ENCODE results near the gene CAT.

CAT gene

DNA sequence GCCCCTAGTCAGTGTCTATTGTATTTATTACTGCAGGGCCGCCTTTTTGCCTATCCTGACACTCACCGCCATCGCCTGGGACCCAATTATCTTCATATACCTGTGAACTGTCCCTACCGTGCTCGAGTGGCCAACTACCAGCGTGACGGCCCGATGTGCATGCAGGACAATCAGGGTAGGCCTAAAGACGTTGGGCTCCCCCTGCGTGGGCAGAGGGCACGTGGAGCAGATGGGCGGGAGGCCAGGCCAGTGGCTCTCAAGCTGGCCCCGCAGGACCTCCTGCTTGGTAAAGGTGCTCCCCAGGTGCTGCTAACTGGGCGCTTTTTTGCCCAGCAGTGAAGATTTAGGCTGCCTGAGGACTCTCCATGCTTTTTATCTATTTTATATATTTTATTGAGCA lies 22.5 kb downstream of the CAT start:
- TF ChIP-seq, protein P1, sequence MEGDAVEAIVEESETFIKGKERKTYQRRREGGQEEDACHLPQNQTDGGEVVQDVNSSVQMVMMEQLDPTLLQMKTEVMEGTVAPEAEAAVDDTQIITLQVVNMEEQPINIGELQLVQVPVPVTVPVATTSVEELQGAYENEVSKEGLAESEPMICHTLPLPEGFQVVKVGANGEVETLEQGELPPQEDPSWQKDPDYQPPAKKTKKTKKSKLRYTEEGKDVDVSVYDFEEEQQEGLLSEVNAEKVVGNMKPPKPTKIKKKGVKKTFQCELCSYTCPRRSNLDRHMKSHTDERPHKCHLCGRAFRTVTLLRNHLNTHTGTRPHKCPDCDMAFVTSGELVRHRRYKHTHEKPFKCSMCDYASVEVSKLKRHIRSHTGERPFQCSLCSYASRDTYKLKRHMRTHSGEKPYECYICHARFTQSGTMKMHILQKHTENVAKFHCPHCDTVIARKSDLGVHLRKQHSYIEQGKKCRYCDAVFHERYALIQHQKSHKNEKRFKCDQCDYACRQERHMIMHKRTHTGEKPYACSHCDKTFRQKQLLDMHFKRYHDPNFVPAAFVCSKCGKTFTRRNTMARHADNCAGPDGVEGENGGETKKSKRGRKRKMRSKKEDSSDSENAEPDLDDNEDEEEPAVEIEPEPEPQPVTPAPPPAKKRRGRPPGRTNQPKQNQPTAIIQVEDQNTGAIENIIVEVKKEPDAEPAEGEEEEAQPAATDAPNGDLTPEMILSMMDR (IDR thresholded peaks at IDR 0.05; ENCODE audit: borderline replicate concordance, control extremely low read depth, extremely low read depth, insufficient read depth, missing control alignments): no peak
- in situ Hi-C loops (cut with MboI; ENCODE audit: low sequenced_read_pairs, unreplicated experiment): no loop called here
- DNase-seq (ENCODE audit: low spot score): no peak

DNA sequence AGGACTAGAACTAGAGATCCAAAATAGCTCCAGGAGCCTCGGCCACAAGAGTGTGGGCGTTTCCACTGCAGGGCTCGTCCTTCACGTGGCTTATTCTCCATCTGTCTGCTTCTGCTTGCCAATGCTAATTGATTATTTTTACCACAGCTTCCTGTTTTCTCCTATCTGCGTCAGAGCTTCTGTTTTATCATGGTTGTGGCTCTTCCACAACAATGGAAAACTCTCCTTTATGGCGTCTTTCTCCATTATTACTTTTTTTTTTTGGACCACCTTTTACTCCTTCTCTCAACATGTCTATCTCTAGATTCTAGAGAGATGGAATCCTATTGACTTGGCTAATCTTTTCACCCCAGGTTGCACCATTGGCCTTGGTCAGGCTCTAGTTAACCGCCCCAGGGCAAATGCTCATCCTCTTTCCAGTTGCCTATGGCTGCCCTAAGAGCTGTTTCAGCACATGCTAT lies 25.9 kb downstream of the CAT start:
- DNase-seq (ENCODE audit: low spot score): no peak
- in situ Hi-C loops (cut with MboI; ENCODE audit: low sequenced_read_pairs, unreplicated experiment): no loop called here
- TF ChIP-seq, protein P1 (IDR thresholded peaks at IDR 0.05; ENCODE audit: borderline replicate concordance, control extremely low read depth, extremely low read depth, insufficient read depth, missing control alignments): no peak

DNA sequence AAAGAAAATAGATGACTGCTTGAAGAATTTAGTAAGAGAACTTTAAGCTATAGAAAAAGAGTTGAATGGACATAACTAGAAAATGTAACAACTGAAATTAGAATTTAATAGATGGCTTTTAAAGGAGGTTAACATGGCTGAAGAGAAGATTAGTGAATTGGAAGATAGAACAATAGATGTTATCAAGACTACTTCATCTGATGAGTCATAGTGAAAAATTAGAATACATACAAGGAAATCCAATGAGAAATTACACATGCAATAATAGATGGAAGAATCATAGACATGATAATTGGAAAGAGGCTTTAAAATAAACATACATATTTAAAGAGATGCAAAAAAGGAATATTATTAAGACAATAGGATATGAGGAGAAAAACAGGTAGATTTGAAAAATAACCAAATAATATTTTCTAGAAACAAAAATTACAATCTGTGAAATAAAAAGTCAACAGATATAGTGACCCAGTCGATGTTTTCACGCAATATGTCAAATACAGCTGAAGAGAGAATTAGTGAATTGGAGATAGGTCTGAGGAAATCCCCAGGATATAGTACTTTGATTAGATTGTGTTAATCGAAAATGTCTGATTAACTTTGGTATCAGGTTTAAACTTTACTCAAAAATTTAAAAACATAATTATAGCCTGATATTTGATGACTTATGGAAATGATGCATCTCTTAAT lies 28.2 kb downstream of the CAT start:
- TF ChIP-seq, protein P1 (IDR thresholded peaks at IDR 0.05; ENCODE audit: borderline replicate concordance, control extremely low read depth, extremely low read depth, insufficient read depth, missing control alignments): no peak
- in situ Hi-C loops (cut with MboI; ENCODE audit: low sequenced_read_pairs, unreplicated experiment): no loop called here
- no peak for DNase-seq (ENCODE audit: low spot score)

DNA sequence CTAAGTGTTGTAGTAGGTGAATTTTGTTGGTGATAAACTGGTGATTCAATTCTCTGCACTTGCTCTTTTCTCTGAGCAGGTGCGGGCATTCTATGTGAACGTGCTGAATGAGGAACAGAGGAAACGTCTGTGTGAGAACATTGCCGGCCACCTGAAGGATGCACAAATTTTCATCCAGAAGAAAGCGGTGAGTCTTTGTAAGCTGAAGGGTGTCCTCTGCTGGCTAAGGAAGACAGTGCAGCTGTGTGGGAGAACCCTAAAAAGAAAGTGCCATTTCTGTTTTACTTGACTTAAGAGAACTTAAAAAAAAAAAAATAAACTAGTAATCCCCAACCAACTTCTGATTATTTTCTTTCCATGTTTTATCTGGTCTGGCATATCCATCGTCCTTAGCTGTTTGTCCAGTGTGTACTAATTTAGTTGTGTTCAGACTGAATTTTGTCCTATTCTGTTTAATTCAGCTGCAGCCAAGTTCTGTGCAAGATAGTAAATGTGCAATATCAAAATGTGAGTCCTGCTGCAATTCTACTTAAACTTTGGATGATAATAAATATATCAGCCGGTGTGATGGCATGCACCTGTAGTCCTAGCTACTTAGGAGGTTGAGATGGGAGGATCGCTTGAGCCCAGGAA lies 29.6 kb downstream of the CAT start:
- in situ Hi-C loops (cut with MboI; ENCODE audit: low sequenced_read_pairs, unreplicated experiment): no loop called here
- peak; percentile 57 for DNase-seq (ENCODE audit: low spot score)
- TF ChIP-seq, protein P1 (IDR thresholded peaks at IDR 0.05; ENCODE audit: borderline replicate concordance, control extremely low read depth, extremely low read depth, insufficient read depth, missing control alignments): peak; percentile 34

DNA sequence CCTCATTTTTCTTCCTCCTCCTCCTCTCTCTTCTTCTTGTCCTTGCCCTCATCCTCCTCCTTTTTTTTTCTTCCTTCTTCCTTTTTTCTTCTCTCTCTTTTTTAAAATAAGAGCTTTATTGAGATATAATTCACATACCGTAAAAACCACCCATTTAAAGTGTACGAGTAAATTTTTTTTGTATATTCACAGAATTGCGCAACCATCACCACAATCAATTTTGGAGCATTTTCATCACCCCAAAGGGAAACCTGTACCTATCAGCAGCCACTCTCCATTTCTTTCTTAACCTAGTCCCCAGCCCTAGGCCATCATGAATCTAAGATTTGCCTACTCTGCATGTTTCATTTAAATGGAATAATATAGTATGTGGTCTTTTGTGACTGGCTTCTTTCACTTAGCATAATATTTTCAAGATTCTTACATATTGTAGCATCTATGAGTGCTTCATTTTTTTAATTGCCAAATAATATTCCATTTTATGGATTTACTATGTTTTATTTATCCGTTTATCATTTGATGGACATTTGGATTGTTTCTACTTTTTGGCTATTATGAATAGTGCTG lies 35.0 kb downstream of the CAT start:
- DNase-seq (ENCODE audit: low spot score): no peak
- TF ChIP-seq, protein P1 (IDR thresholded peaks at IDR 0.05; ENCODE audit: borderline replicate concordance, control extremely low read depth, extremely low read depth, insufficient read depth, missing control alignments): no peak
- in situ Hi-C loops (cut with MboI; ENCODE audit: low sequenced_read_pairs, unreplicated experiment): no loop called here

DNA sequence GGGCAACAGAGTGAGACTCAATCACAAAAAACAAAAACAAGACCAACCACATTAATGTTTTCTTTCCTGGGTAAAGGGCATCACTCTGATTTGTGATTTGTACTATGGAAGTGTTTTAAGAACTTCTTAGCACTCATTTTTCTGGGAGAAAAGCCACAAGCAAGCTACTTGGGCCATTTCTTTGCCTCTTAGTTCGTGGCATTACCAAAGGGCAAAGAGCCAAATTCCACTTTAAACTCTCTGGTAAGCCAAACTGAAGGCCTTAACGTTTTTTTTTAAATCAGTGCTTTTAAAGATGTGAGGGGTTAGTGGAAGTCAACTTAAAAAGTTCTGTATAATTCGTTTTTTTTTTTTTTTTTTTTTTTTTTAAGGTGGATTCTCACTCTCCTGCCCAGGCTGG lies 36.9 kb downstream of the CAT start:
- no peak for DNase-seq (ENCODE audit: low spot score)
- in situ Hi-C loops (cut with MboI; ENCODE audit: low sequenced_read_pairs, unreplicated experiment): loop anchor here (25.0 kb wide), 1 partner anchor 313 kb away; no protein-coding TSS in a partner anchor
- TF ChIP-seq, protein P1 (IDR thresholded peaks at IDR 0.05; ENCODE audit: borderline replicate concordance, control extremely low read depth, extremely low read depth, insufficient read depth, missing control alignments): no peak
